SK-N-SH treated with all-trans-retinoic acid at 6 μM for 48 hours (cell line): ENCODE measurements around the gene NAPA.

ENCODE experiments used
- ATAC-seq: fragments of 200-7000 bp; cut with Tn5 transposase; 3 replicates; pipeline ENCODE4 v1.9.1; 2020; ENCODE audit warnings: mild to moderate bottlenecking, moderate library complexity
- ARNTL ChIP-seq: fragments of 450-650 bp; formaldehyde crosslinking; IDR thresholded peaks from 2 replicates; pipeline ENCODE4 v1.5.0; 2020; ENCODE audit warnings: low read depth, mild to moderate bottlenecking, moderate library complexity, borderline replicate concordance
- BACH2 ChIP-seq: fragments of 250-450 bp; sonication (Bioruptor Pico); IDR thresholded peaks from 2 replicates; pipeline ENCODE4 v1.9.0; 2021; ENCODE audit warnings: mild to moderate bottlenecking, borderline replicate concordance
- CREB5 ChIP-seq: fragments of 250-450 bp; sonication (Bioruptor Pico); IDR thresholded peaks from 2 replicates; pipeline ENCODE4 v1.5.1; 2020; ENCODE audit warnings: low read depth, mild to moderate bottlenecking, moderate library complexity
- CSDC2 ChIP-seq: fragments of 250-450 bp; sonication (Bioruptor Pico); IDR thresholded peaks from 2 replicates; pipeline ENCODE4 v1.5.0; 2020; ENCODE audit warnings: mild to moderate bottlenecking, moderate library complexity
- CSRNP3 ChIP-seq: fragments of 250-450 bp; sonication (Bioruptor Pico); IDR thresholded peaks from 2 replicates; pipeline ENCODE4 v1.5.1; 2021; ENCODE audit warnings: mild to moderate bottlenecking, moderate library complexity
- ESRRG ChIP-seq: fragments of 250-450 bp; sonication (Bioruptor Pico); IDR thresholded peaks from 2 replicates; pipeline ENCODE4 v1.6.1; 2021; ENCODE audit warnings: mild to moderate bottlenecking
- GLIS3 ChIP-seq: fragments of 250-450 bp; sonication (Bioruptor Pico); IDR thresholded peaks from 2 replicates; pipeline ENCODE4 v1.5.0; 2020; ENCODE audit warnings: mild to moderate bottlenecking, moderate library complexity
- ISL1 ChIP-seq: fragments of 250-450 bp; sonication (Bioruptor Pico); IDR thresholded peaks from 2 replicates; pipeline ENCODE4 v2.1.2; 2022; ENCODE audit warnings: mild to moderate bottlenecking, moderate library complexity
- OSR1 ChIP-seq: fragments of 250-450 bp; sonication (Bioruptor Pico); IDR thresholded peaks from 2 replicates; pipeline ENCODE4 v1.8.0; 2022; ENCODE audit warnings: moderate library complexity, mild to moderate bottlenecking, inconsistent platforms
- POU6F1 ChIP-seq: fragments of 250-450 bp; sonication (Bioruptor Pico); IDR thresholded peaks from 2 replicates; pipeline ENCODE4 v1.8.0; 2021; ENCODE audit warnings: low read depth, mild to moderate bottlenecking, moderate library complexity, borderline replicate concordance
- PPARA ChIP-seq: fragments of 250-450 bp; sonication (Bioruptor Pico); IDR thresholded peaks from 2 replicates; pipeline ENCODE4 v1.5.0; 2020; ENCODE audit warnings: mild to moderate bottlenecking, borderline replicate concordance
- RARB ChIP-seq: fragments of 250-450 bp; sonication (Bioruptor Pico); IDR thresholded peaks from 2 replicates; pipeline ENCODE4 v1.8.0; 2021; ENCODE audit warnings: mild to moderate bottlenecking, moderate library complexity
- SNAI2 ChIP-seq: fragments of 250-450 bp; sonication (Bioruptor Pico); IDR thresholded peaks from 2 replicates; pipeline ENCODE4 v1.5.0; 2020; ENCODE audit warnings: mild to moderate bottlenecking, moderate library complexity
- TCF4 ChIP-seq: fragments of 250-450 bp; sonication (Bioruptor Pico); IDR thresholded peaks from 2 replicates; pipeline ENCODE4 v1.8.0; 2021; ENCODE audit warnings: mild to moderate bottlenecking, moderate library complexity, borderline replicate concordance
- TOX ChIP-seq: fragments of 250-450 bp; sonication (Bioruptor Pico); IDR thresholded peaks from 2 replicates; pipeline ENCODE4 v1.8.0; 2021; ENCODE audit warnings: mild to moderate bottlenecking, moderate library complexity, borderline replicate concordance
- ZC3H10 ChIP-seq: fragments of 250-450 bp; sonication (Bioruptor Pico); IDR thresholded peaks from 2 replicates; pipeline ENCODE4 v1.5.1; 2021; ENCODE audit warnings: mild to moderate bottlenecking, moderate library complexity
- ZFP3 ChIP-seq: fragments of 250-450 bp; sonication (Bioruptor Pico); IDR thresholded peaks from 2 replicates; pipeline ENCODE4 v1.5.0; 2020; ENCODE audit warnings: mild to moderate bottlenecking, moderate library complexity
- ZFP30 ChIP-seq: fragments of 450-650 bp; formaldehyde crosslinking; IDR thresholded peaks from 2 replicates; pipeline ENCODE4 v1.5.0; 2022; ENCODE audit warnings: mild to moderate bottlenecking, moderate library complexity
- ZNF565 ChIP-seq: fragments of 450-650 bp; formaldehyde crosslinking; conservative IDR thresholded peaks from 2 replicates; pipeline ENCODE4 v1.5.0; 2020; ENCODE audit warnings: low read depth, mild to moderate bottlenecking, moderate library complexity
- ZNF70 ChIP-seq: fragments of 450-650 bp; formaldehyde crosslinking; IDR thresholded peaks from 2 replicates; pipeline ENCODE4 v1.5.0; 2020; ENCODE audit warnings: mild to moderate bottlenecking, moderate library complexity
- ZNF8 ChIP-seq: fragments of 450-650 bp; formaldehyde crosslinking; IDR thresholded peaks from 2 replicates; pipeline ENCODE4 v1.5.0; 2020; ENCODE audit warnings: mild to moderate bottlenecking, moderate library complexity

NAPA gene

GRCh38 chr19:47444388-47444821 lies 70.5 kb downstream of the NAPA start:
- no peak for TF ChIP-seq TOX (CRISPR knock-in tag)
- no peak for TF ChIP-seq ZC3H10
- no peak for TF ChIP-seq ZFP3 (CRISPR knock-in tag)
- TF ChIP-seq BACH2, result no peak
- TF ChIP-seq ZNF8 (CRISPR knock-in tag), result no peak
- TF ChIP-seq ISL1 (CRISPR knock-in tag), result no peak
- no peak for TF ChIP-seq SNAI2 (CRISPR knock-in tag)
- no peak for ATAC-seq

GRCh38 chr19:47443331-47443730 lies 71.5 kb downstream of the NAPA start:
- TF ChIP-seq RARB, result no peak
- no peak for TF ChIP-seq CSDC2 (CRISPR knock-in tag)
- no peak for TF ChIP-seq BACH2
- no peak for TF ChIP-seq ZFP30 (CRISPR knock-in tag)
- no peak for TF ChIP-seq ESRRG
- TF ChIP-seq TOX (CRISPR knock-in tag), result no peak
- no peak for TF ChIP-seq ZNF565 (CRISPR knock-in tag)
- TF ChIP-seq CSRNP3 (CRISPR knock-in tag), result no peak
- no peak for TF ChIP-seq ZC3H10
- TF ChIP-seq GLIS3 (CRISPR knock-in tag), result no peak
- TF ChIP-seq SNAI2 (CRISPR knock-in tag), result no peak
- no peak for TF ChIP-seq ZFP3 (CRISPR knock-in tag)
- TF ChIP-seq ZNF8 (CRISPR knock-in tag), result no peak
- TF ChIP-seq TCF4 (CRISPR knock-in tag), result no peak
- TF ChIP-seq ISL1 (CRISPR knock-in tag), result no peak
- TF ChIP-seq OSR1 (CRISPR knock-in tag), result no peak
- no peak for TF ChIP-seq ARNTL (CRISPR knock-in tag)
- TF ChIP-seq PPARA, result no peak
- TF ChIP-seq, all 23 proteins: peak for 0
- ATAC-seq, result no peak

- no peak for TF ChIP-seq PPARA
- TF ChIP-seq POU6F1 (CRISPR knock-in tag), result no peak
- no peak for TF ChIP-seq CREB5
- TF ChIP-seq ZNF70, result no peak
- TF ChIP-seq GLIS3 (CRISPR knock-in tag), result no peak
- TF ChIP-seq ESRRG, result no peak
- no peak for TF ChIP-seq ISL1 (CRISPR knock-in tag)
- no peak for TF ChIP-seq SNAI2 (CRISPR knock-in tag)
- no peak for ATAC-seq
These were observed 76.1 kb downstream of the NAPA start for GRCh38 chr19:47438793-47439220.
